KMS-11 (cell line): Measurements from ENCODE around the gene ZNF57.

Experiments used
- H2AFZ ChIP-seq: fragments of 200-600 bp; sonication (generic); 2 replicates; pipeline ENCODE4 v1.6.1; 2016; ENCODE audit warnings: antibody characterized with exemption, mixed run types, low read depth
- H3K27ac ChIP-seq: fragments of 200-600 bp; sonication (generic); 2 replicates; pipeline ENCODE4 v1.6.1; 2016; ENCODE audit warnings: mild to moderate bottlenecking, mixed run types
- H3K27me3 ChIP-seq: fragments of 200-600 bp; sonication (generic); 2 replicates; pipeline ENCODE4 v1.6.1; 2017; ENCODE audit warnings: mild to moderate bottlenecking, low read depth, mixed run types, moderate library complexity; ENCODE audit not compliant: insufficient read depth
- H3K36me3 ChIP-seq: fragments of 200-600 bp; sonication (generic); 2 replicates; pipeline ENCODE4 v1.6.1; 2017; ENCODE audit warnings: mild to moderate bottlenecking, mixed run types; ENCODE audit not compliant: insufficient read depth
- H3K4me1 ChIP-seq: fragments of 200-600 bp; sonication (generic); 2 replicates; pipeline ENCODE4 v1.6.1; 2016; ENCODE audit warnings: mild to moderate bottlenecking, low read depth, mixed run types; ENCODE audit not compliant: poor library complexity, severe bottlenecking
- H3K4me2 ChIP-seq: fragments of 200-600 bp; sonication (generic); 2 replicates; pipeline ENCODE4 v1.7.0; 2016; ENCODE audit warnings: mild to moderate bottlenecking, mixed run types
- H3K4me3 ChIP-seq: fragments of 200-600 bp; sonication (generic); IDR thresholded peaks from 2 replicates; pipeline ENCODE4 v1.6.1; 2017; ENCODE audit warnings: low read depth, low read length, mixed read lengths; ENCODE audit not compliant: insufficient read depth
- H3K79me2 ChIP-seq: fragments of 200-600 bp; sonication (generic); 2 replicates; pipeline ENCODE4 v1.6.1; 2016; ENCODE audit warnings: low read depth, mixed run types; ENCODE audit not compliant: insufficient read depth
- H3K9ac ChIP-seq: fragments of 200-600 bp; sonication (generic); 2 replicates; pipeline ENCODE4 v1.6.1; 2016; ENCODE audit warnings: mild to moderate bottlenecking, mixed run types
- H4K20me1 ChIP-seq: fragments of 200-600 bp; sonication (generic); 2 replicates; pipeline ENCODE4 v1.6.1; 2016; ENCODE audit warnings: mild to moderate bottlenecking, mixed run types; ENCODE audit not compliant: insufficient read depth
- TF ChIP-seq, protein P1 (sequence below): fragments of 200-600 bp; sonication (generic); conservative IDR thresholded peaks from 2 replicates; pipeline ENCODE4 v1.6.1; 2017; ENCODE audit warnings: low read depth, mild to moderate bottlenecking, antibody characterized with exemption, low read length, moderate library complexity, mixed read lengths

Gene ZNF57

DNA sequence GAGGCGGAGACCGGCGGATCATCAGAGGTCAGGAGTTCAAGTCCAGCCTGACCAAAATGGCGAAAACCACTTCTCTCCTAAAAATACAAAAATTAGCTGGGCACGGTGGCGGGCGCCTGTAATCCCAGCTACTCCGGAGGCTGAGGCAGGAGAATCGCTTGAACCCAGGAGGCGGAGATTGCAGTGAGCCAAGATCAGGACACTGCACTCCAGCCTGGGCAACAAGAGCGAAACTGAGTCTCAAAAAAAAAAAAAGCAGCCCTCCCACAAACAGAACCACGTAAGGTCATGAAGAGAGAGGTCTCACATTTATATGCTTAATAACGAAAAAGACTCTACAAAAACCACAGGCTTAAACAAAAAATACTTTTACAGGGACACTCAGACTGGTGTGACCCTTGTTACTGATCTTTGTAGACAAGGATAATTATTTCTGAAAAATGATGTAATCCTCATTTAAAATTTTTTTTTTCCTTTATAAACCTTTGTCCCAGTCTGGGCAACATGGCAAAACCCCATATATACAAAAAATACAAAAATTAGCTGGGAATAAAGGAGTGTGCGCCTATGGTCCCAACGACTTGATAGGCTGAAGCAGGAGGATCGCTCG, 45.0 kb downstream of the ZNF57 start:
- no peak overlapping the region for H2AFZ ChIP-seq
- no peak overlapping the region for H3K27ac ChIP-seq
- H3K79me2 ChIP-seq = no peaks in the 10 kb centered on the region
- peaks cover 14% of the 10 kb centered on the region; the same call in 1 of the 2 replicates for H3K27me3 ChIP-seq
- no peak overlapping the region for H3K4me3 ChIP-seq
- no peaks in the 10 kb centered on the region for H4K20me1 ChIP-seq
- no peak overlapping the region for H3K9ac ChIP-seq
- H3K36me3 ChIP-seq = no peaks in the 10 kb centered on the region
- TF ChIP-seq, protein P1, sequence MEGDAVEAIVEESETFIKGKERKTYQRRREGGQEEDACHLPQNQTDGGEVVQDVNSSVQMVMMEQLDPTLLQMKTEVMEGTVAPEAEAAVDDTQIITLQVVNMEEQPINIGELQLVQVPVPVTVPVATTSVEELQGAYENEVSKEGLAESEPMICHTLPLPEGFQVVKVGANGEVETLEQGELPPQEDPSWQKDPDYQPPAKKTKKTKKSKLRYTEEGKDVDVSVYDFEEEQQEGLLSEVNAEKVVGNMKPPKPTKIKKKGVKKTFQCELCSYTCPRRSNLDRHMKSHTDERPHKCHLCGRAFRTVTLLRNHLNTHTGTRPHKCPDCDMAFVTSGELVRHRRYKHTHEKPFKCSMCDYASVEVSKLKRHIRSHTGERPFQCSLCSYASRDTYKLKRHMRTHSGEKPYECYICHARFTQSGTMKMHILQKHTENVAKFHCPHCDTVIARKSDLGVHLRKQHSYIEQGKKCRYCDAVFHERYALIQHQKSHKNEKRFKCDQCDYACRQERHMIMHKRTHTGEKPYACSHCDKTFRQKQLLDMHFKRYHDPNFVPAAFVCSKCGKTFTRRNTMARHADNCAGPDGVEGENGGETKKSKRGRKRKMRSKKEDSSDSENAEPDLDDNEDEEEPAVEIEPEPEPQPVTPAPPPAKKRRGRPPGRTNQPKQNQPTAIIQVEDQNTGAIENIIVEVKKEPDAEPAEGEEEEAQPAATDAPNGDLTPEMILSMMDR = no peak
- no peaks in the 10 kb centered on the region for H3K4me1 ChIP-seq
- H3K4me2 ChIP-seq = no peak overlapping the region

DNA sequence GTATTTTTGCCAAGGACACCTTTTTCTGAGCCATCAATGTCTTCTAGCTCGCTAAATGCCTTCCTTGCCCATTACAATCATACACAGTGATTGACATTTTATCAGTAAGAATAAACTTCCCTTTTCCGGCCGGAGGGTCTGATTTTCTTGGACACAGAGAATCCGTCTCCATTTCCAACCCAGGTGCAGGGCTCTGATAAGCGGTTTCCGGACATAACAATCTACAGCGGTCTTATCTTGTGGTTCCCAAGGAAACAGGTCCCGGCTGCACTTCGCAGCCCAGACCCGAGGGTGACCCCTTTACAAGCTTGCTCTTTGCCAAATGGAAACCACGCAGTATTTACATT, 49.2 kb downstream of the ZNF57 start:
- Histone ChIP-seq H3K27me3 (peaks cover 44% of the 10 kb centered on the region), H3K27ac (no peak overlapping the region), H3K4me1 (no peaks in the 10 kb centered on the region), H2AFZ (peak overlapping the region; percentile 41; the same call in 1 of the 2 replicates), H3K4me2 (no peak overlapping the region), H3K79me2 (no peaks in the 10 kb centered on the region), H4K20me1 (no peaks in the 10 kb centered on the region), H3K9ac (no peak overlapping the region), H3K36me3 (no peaks in the 10 kb centered on the region), H3K4me3 (no peak overlapping the region)
- TF ChIP-seq, protein P1 = no peak

DNA sequence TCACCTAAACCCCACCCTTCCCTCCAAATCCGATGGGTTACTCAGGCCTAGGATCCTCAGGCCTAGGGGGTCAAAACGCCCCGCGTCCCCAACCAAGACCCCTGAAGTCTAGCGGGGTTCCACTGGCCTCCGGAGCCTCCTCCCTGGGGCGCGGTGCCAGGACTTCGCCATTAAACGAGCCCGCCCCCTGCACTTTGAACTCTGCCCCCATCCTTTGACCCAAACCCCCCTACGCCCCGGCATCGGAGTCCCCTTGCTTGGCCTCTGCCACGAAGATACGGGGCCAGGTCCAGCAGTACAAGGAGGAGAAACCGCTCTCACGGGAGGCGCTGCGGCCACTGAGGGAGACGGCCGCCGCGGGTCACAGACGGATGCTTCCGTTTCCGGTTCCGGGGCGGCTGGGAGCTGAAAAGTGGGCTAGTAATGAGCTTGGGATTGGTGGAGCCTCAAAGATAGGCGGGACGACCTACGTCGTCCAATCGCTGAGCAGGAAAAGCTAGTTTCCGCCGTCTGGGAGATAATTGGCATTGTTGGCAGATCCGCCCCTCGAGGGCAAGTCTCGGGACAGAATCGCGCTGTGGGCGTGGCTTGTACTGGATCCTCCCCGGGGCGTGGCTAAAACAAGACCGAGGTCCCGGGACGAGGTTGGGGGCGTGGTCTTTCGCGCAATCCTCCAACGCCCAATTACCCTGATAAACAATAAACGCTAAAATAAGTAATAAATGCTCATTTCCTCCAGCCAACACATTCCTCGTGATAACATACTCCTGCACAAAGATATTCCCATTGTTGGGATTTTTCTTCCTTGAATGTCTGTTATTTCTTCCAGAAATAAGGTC, 49.8 kb downstream of the ZNF57 start:
- Histone ChIP-seq H2AFZ (peak overlapping the region; percentile 41; the same call in 1 of the 2 replicates), H3K4me1 (no peaks in the 10 kb centered on the region), H3K36me3 (no peaks in the 10 kb centered on the region), H3K9ac (no peak overlapping the region), H4K20me1 (no peaks in the 10 kb centered on the region), H3K4me2 (peak overlapping the region; percentile 6; the same call in 1 of the 2 replicates), H3K4me3 (no peak overlapping the region), H3K27ac (no peak overlapping the region), H3K27me3 (peaks cover 50% of the 10 kb centered on the region), H3K79me2 (no peaks in the 10 kb centered on the region)
- TF ChIP-seq, protein P1 = no peak

DNA sequence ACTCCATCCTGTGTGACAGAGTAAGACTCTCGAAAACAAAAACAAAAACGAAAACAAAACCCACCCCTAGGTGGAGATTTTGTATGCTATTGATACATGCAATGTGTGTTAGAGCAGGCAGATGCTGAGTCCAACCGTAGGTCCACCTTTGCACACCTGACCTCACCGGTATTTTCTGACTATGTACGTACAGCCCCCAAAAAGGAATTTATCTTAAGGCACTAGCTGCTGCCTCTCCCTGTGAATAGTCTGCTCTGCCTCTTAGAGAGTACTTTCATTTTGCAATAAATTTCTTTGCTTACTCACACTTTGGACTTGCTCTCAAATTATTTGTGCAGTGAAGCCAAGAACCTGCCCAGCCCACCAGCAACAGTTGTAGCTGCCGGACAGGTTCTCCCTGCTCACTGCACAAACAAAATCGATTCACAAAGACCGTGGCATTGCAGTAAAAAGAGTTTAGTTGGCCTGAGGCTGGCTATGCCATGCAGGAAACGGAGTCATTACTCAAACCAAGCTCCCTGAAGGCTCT, 52.3 kb downstream of the ZNF57 start:
- H3K4me2 ChIP-seq = no peak overlapping the region
- H3K27me3 ChIP-seq = peaks cover 62% of the 10 kb centered on the region
- H3K27ac ChIP-seq = no peak overlapping the region
- no peaks in the 10 kb centered on the region for H3K4me1 ChIP-seq
- no peak overlapping the region for H2AFZ ChIP-seq
- no peaks in the 10 kb centered on the region for H3K36me3 ChIP-seq
- H3K9ac ChIP-seq = no peak overlapping the region
- H3K79me2 ChIP-seq = no peaks in the 10 kb centered on the region
- TF ChIP-seq, protein P1 = no peak
- no peak overlapping the region for H3K4me3 ChIP-seq
- no peaks in the 10 kb centered on the region for H4K20me1 ChIP-seq
